Karpas-422 (cell line): ENCODE measurements around the gene SRCIN1. TPM values are rescaled to one million over a fixed set of nuclear protein-coding genes. Genes with fewer than 3 reads are reported as not detected.

Source experiments
- DNase-seq: peaks from one replicate; pipeline ENCODE4 v3.0.0-alpha.2; 2015
- H2AFZ ChIP-seq: fragments of 200-600 bp; sonication (generic); 2 replicates; pipeline ENCODE4 v1.6.1; 2014; ENCODE audit warnings: antibody characterized with exemption, low read length, mixed read lengths
- H3K27ac ChIP-seq: fragments of 200-600 bp; sonication (generic); 2 replicates; pipeline ENCODE4 v1.5.1; 2014; ENCODE audit warnings: mild to moderate bottlenecking, low read length, moderate library complexity
- H3K27me3 ChIP-seq: fragments of 200-600 bp; sonication (generic); 2 replicates; pipeline ENCODE4 v1.6.1; 2014; ENCODE audit warnings: low read length, mixed read lengths
- H3K36me3 ChIP-seq: fragments of 200-600 bp; sonication (generic); 2 replicates; pipeline ENCODE4 v1.6.1; 2014; ENCODE audit warnings: low read length, mixed read lengths; ENCODE audit not compliant: insufficient read depth
- H3K4me1 ChIP-seq: fragments of 200-600 bp; sonication (generic); 2 replicates; pipeline ENCODE4 v1.6.1; 2014; ENCODE audit warnings: mild to moderate bottlenecking, low read length, mixed read lengths
- H3K4me2 ChIP-seq: fragments of 200-600 bp; sonication (generic); 2 replicates; pipeline ENCODE4 v1.6.1; 2014; ENCODE audit warnings: low read length, low read depth, mild to moderate bottlenecking; ENCODE audit not compliant: poor library complexity, severe bottlenecking
- H3K4me3 ChIP-seq: fragments of 200-600 bp; sonication (generic); 2 replicates; pipeline ENCODE4 v1.5.1; 2014; ENCODE audit warnings: mild to moderate bottlenecking, antibody characterized with exemption, low read length, mixed read lengths
- H3K79me2 ChIP-seq: fragments of 200-600 bp; sonication (generic); 2 replicates; pipeline ENCODE4 v1.6.1; 2014; ENCODE audit warnings: mild to moderate bottlenecking, low read length, mixed read lengths
- H3K9ac ChIP-seq: fragments of 200-600 bp; sonication (generic); 2 replicates; pipeline ENCODE4 v1.6.0; 2014; ENCODE audit warnings: low read length
- H3K9me2 ChIP-seq: fragments of 200-600 bp; sonication (generic), shearing (Covaris generic); replicated peaks from 2 replicates; pipeline ENCODE4 v1.6.0; 2014; ENCODE audit warnings: mild to moderate bottlenecking, low read length, moderate library complexity; ENCODE audit not compliant: insufficient read depth
- H3K9me3 ChIP-seq: fragments of 300-700, 200-600 bp; sonication (generic); 2 replicates; pipeline ENCODE4 v1.6.1; 2014; ENCODE audit warnings: low read length, mixed read lengths
- H4K20me1 ChIP-seq: fragments of 200-600 bp; sonication (generic); 2 replicates; pipeline ENCODE4 v1.6.1; 2014; ENCODE audit warnings: mild to moderate bottlenecking, antibody characterized with exemption, low read length, low read depth; ENCODE audit not compliant: insufficient read depth
- total RNA-seq: library from RNA; depleted of rRNA; stranded (reverse); fragments of >200 nt; shearing (Covaris generic); gene quantifications from 2 replicates; pipeline ENCODE4 v1.2.3, GENCODE V29; 2014; ENCODE audit warnings: low replicate concordance

SRCIN1 gene
- total RNA-seq, 1 experiment from 2014 or later = 0.86 TPM

GRCh38 chr17:38619451-38619795 lies 13.7 kb upstream of the SRCIN1 start:
- Histone ChIP-seq H3K9ac (no peak overlapping the region), H3K27me3 (no peaks in the 10 kb centered on the region), H4K20me1 (no peaks in the 10 kb centered on the region), H2AFZ (no peak overlapping the region), H3K79me2 (no peaks in the 10 kb centered on the region), H3K9me3 (no peaks in the 10 kb centered on the region), H3K4me2 (no peak overlapping the region), H3K36me3 (no peaks in the 10 kb centered on the region), H3K9me2 (no peaks in the 10 kb centered on the region), H3K4me3 (no peak overlapping the region), H3K4me1 (no peaks in the 10 kb centered on the region), H3K27ac (no peak overlapping the region)
- DNase-seq = no peak

GRCh38 chr17:38617967-38618760 lies 12.4 kb upstream of the SRCIN1 start:
- H3K9me3 ChIP-seq = no peaks in the 10 kb centered on the region
- H3K36me3 ChIP-seq = no peaks in the 10 kb centered on the region
- H4K20me1 ChIP-seq = no peaks in the 10 kb centered on the region
- no peaks in the 10 kb centered on the region for H3K27me3 ChIP-seq
- H3K9me2 ChIP-seq = no peaks in the 10 kb centered on the region
- H3K27ac ChIP-seq = no peak overlapping the region
- no peak overlapping the region for H3K4me2 ChIP-seq
- no peak for DNase-seq
- no peak overlapping the region for H3K9ac ChIP-seq
- no peak overlapping the region for H2AFZ ChIP-seq
- no peak overlapping the region for H3K4me3 ChIP-seq
- no peaks in the 10 kb centered on the region for H3K4me1 ChIP-seq
- no peaks in the 10 kb centered on the region for H3K79me2 ChIP-seq

- H3K27ac ChIP-seq = no peak overlapping the region
- H3K4me2 ChIP-seq = no peak overlapping the region
- H4K20me1 ChIP-seq = no peaks in the 10 kb centered on the region
- H3K36me3 ChIP-seq = no peaks in the 10 kb centered on the region
- no peak overlapping the region for H2AFZ ChIP-seq
- no peaks in the 10 kb centered on the region; the same call in 1 of the 2 replicates for H3K9me3 ChIP-seq
- no peaks in the 10 kb centered on the region for H3K27me3 ChIP-seq
- no peak overlapping the region for H3K9ac ChIP-seq
- DNase-seq = no peak
- H3K9me2 ChIP-seq = no peaks in the 10 kb centered on the region
- H3K4me3 ChIP-seq = no peak overlapping the region
- H3K79me2 ChIP-seq = no peaks in the 10 kb centered on the region
- no peaks in the 10 kb centered on the region for H3K4me1 ChIP-seq
Observed at GRCh38 chr17:38617074-38617860, 11.5 kb upstream of the SRCIN1 start.

GRCh38 chr17:38616361-38616760 lies 10.6 kb upstream of the SRCIN1 start:
- no peak overlapping the region for H2AFZ ChIP-seq
- H3K4me2 ChIP-seq = no peak overlapping the region
- no peak overlapping the region for H3K9ac ChIP-seq
- peaks cover 6% of the 10 kb centered on the region for H3K9me3 ChIP-seq
- H3K36me3 ChIP-seq = 0 out of 2 replicates have a peak, but pooled peaks cover 2% of the 10 kb centered on the region
- no peaks in the 10 kb centered on the region for H3K4me1 ChIP-seq
- no peak overlapping the region for H3K27ac ChIP-seq
- H3K4me3 ChIP-seq = no peak overlapping the region
- H3K9me2 ChIP-seq = no peaks in the 10 kb centered on the region
- H3K27me3 ChIP-seq = no peaks in the 10 kb centered on the region; the same call in 1 of the 2 replicates
- DNase-seq = no peak
- H3K79me2 ChIP-seq = no peaks in the 10 kb centered on the region
- H4K20me1 ChIP-seq = no peaks in the 10 kb centered on the region

GRCh38 chr17:38613981-38614779 lies 8.4 kb upstream of the SRCIN1 start:
- H3K9me3 ChIP-seq = peaks cover 6% of the 10 kb centered on the region
- peak; percentile 9 for DNase-seq
- H3K27me3 ChIP-seq = no peaks in the 10 kb centered on the region; the same call in 1 of the 2 replicates
- H3K4me1 ChIP-seq = no peaks in the 10 kb centered on the region
- no peak overlapping the region for H3K4me2 ChIP-seq
- no peak overlapping the region for H3K27ac ChIP-seq
- H4K20me1 ChIP-seq = no peaks in the 10 kb centered on the region
- no peak overlapping the region for H3K4me3 ChIP-seq
- no peaks in the 10 kb centered on the region for H3K79me2 ChIP-seq
- H3K36me3 ChIP-seq = 0 out of 2 replicates have a peak, but pooled peaks cover 2% of the 10 kb centered on the region
- H3K9me2 ChIP-seq = no peaks in the 10 kb centered on the region
- no peak overlapping the region for H3K9ac ChIP-seq
- no peak overlapping the region for H2AFZ ChIP-seq

GRCh38 chr17:38613525-38613980 lies 7.8 kb upstream of the SRCIN1 start:
- DNase-seq = peak; percentile 21
- Histone ChIP-seq H3K27ac (no peak overlapping the region), H3K4me3 (no peak overlapping the region), H3K27me3 (no peaks in the 10 kb centered on the region; the same call in 1 of the 2 replicates), H3K36me3 (0 out of 2 replicates have a peak, but pooled peaks cover 2% of the 10 kb centered on the region), H3K9me3 (peaks cover 6% of the 10 kb centered on the region), H3K4me1 (no peaks in the 10 kb centered on the region), H3K9me2 (no peaks in the 10 kb centered on the region), H3K79me2 (no peaks in the 10 kb centered on the region), H3K9ac (no peak overlapping the region), H4K20me1 (no peaks in the 10 kb centered on the region), H3K4me2 (no peak overlapping the region), H2AFZ (no peak overlapping the region)

GRCh38 chr17:38611872-38612376 lies 6.2 kb upstream of the SRCIN1 start:
- Histone ChIP-seq H4K20me1 (no peaks in the 10 kb centered on the region), H3K36me3 (0 out of 2 replicates have a peak, but pooled peaks cover 2% of the 10 kb centered on the region), H3K9me3 (peaks cover 6% of the 10 kb centered on the region), H3K9me2 (no peaks in the 10 kb centered on the region), H3K4me1 (no peaks in the 10 kb centered on the region), H3K4me2 (no peak overlapping the region), H3K79me2 (no peaks in the 10 kb centered on the region), H3K27ac (no peak overlapping the region), H3K4me3 (no peak overlapping the region), H3K27me3 (no peaks in the 10 kb centered on the region; the same call in 1 of the 2 replicates), H3K9ac (no peak overlapping the region), H2AFZ (no peak overlapping the region)
- DNase-seq = no peak
